A549 (cell line): ENCODE results near the gene REC8.

Experiments
- CTCF ChIP-seq: fragments of >200 bp; sonication (Bioruptor Twin); formaldehyde crosslinking; IDR thresholded peaks from 3 replicates; pipeline ENCODE4 v1.5.1; 2016
- EHMT2 ChIP-seq: fragments of 200-600 bp; sonication (generic); IDR thresholded peaks from 2 replicates; pipeline ENCODE4 v1.6.1; 2016; ENCODE audit warnings: antibody characterized with exemption, low read depth, mild to moderate bottlenecking, moderate library complexity
- POLR2A ChIP-seq: IDR thresholded peaks from 2 replicates; pipeline ENCODE4 v1.6.1; 2012; ENCODE audit warnings: mild to moderate bottlenecking, low read length
- RCOR1 ChIP-seq: fragments of 150-350 bp; IDR thresholded peaks from 2 replicates; pipeline ENCODE4 v1.6.1; 2014; ENCODE audit warnings: antibody characterized with exemption, low read length, low read depth
- TP53 ChIP-seq: fragments of 250-450 bp; sonication (Bioruptor Pico); IDR thresholded peaks from 2 replicates; pipeline ENCODE4 v1.5.0; 2021; ENCODE audit warnings: mild to moderate bottlenecking, moderate library complexity
- ZFP36 ChIP-seq: fragments of 450-650 bp; IDR thresholded peaks from 2 replicates; pipeline ENCODE4 v1.6.1; 2014; ENCODE audit warnings: borderline replicate concordance; ENCODE audit not compliant: partially characterized antibody

GRCh38 chr14:24132061-24132685 is 39.7 kb upstream of the REC8 start:
- TF ChIP-seq POLR2A: no peak
- no peak for TF ChIP-seq CTCF
- no peak for TF ChIP-seq EHMT2
- TF ChIP-seq RCOR1: no peak
- no peak for TF ChIP-seq ZFP36
- no peak for TF ChIP-seq TP53
